ENCODE measurements around the gene OR6S1. TPM values are rescaled to one million over a fixed set of nuclear protein-coding genes. Genes with fewer than 3 reads are reported as not detected.

OR6S1 gene
- total and polyA plus RNA-seq, 10 of the 15 experiments (the other 5 are each of a cell fraction or from before 2014, with no cell fraction given) = 0.22 to 0.67 (median 0.43) TPM; not detected in 4

DNA sequence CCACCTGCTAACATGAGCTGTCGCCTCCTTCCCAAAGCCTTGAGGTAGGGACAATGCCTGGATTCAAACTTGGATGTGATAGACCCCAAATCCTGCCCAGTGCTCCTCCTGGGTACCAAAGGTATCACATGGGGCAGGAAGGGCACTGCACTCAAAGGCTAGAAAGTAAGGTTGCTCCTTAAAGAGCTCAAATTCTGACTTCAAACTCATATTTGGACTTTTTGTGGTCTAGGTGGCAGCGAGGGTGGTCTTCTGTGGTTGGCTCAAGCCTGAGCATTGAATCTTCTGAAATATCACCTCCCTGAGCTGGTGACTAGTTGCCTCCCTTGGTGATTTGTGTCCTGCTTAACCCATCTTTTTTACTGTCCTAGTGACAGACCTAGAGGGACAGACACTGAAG lies 34.6 kb upstream of the OR6S1 start:
- intact Hi-C loops (cut with micrococcal nuclease; ENCODE audit: unreplicated experiment) = no loop called here
- ATAC-seq (peak; percentile 20), FAIRE-seq (no peak), DNase-seq (ENCODE audit: low read depth, low spot score) (no peak)
- Histone ChIP-seq H3K4me3 (no peak overlapping the region), H3K4me2 (ENCODE audit: control insufficient read depth, insufficient read depth) (no peak overlapping the region), H3K27ac (ENCODE audit: control insufficient read depth, insufficient read depth) (no peak overlapping the region), H3K79me2 (ENCODE audit: control insufficient read depth, insufficient read depth, low read length) (no peaks in the 10 kb centered on the region), H3K4me1 (ENCODE audit: control insufficient read depth, insufficient read depth, low read length) (peaks cover 19% of the 10 kb centered on the region), H2AFZ (ENCODE audit: control insufficient read depth, low read depth, low read length) (no peak overlapping the region), H4K20me1 (ENCODE audit: control insufficient read depth, insufficient read depth) (no peaks in the 10 kb centered on the region), H3K36me3 (ENCODE audit: control insufficient read depth in 2 of 2, insufficient read depth in 2 of 2, low read length in 1 of 2) (no peaks in the 10 kb centered on the region), H3K27me3 (replicated peaks in 1 of 2; ENCODE audit: control insufficient read depth in 2 of 2, insufficient read depth in 2 of 2, low read length in 1 of 2) (no peaks in the 10 kb centered on the region), H3K9ac (ENCODE audit: control insufficient read depth, insufficient read depth, low read length) (no peak overlapping the region), H3K9me3 (replicated peaks; ENCODE audit: control insufficient read depth, insufficient read depth, low read length) (no peaks in the 10 kb centered on the region)
- ChIA-PET POLR2A (no interaction called here), CTCF (interaction anchor here (0.7 to 3.8 kb wide), 7 partner anchors 8 to 348 kb away, joined by 3 to 25 read pairs (median 4); no protein-coding TSS in a partner anchor), RAD21 (ENCODE audit: unreplicated experiment) (interaction anchor here (1.0 to 2.1 kb wide), 6 partner anchors 8 to 63 kb away, joined by 4 to 16 read pairs (median 5); partner anchors contain the start of gene RNASE4), SMC1A (ENCODE audit: uncharacterized antibody, unreplicated experiment) (interaction anchor here (0.6 to 3.8 kb wide), 5 partner anchors 8 to 62 kb away, joined by 3 to 31 read pairs (median 5); no protein-coding TSS in a partner anchor)
- in situ Hi-C loops (cut with MboI) = no loop called here
- BruUV-seq (replicated peaks) = no TSS peak
- 47% methylated on average over 2 of the region's 2 CpGs for WGBS (ENCODE audit: insufficient coverage, insufficient replicate concordance, low lambda C conversion rate, missing lambda C conversion rate)
- TF ChIP-seq CREB1 (IDR thresholded peaks at IDR 0.05; ENCODE audit: low read depth) = 0 out of 2 replicates have a peak, but pooled peaks have one; percentile 3
- TF ChIP-seq RUNX3 (IDR thresholded peaks at IDR 0.05; ENCODE audit: low read length) = peak; percentile 43; the same call in 1 of the 2 replicates
- no peak for TF ChIP-seq BRCA1 (IDR thresholded peaks at IDR 0.05; ENCODE audit: low read depth, low read length)

DNA sequence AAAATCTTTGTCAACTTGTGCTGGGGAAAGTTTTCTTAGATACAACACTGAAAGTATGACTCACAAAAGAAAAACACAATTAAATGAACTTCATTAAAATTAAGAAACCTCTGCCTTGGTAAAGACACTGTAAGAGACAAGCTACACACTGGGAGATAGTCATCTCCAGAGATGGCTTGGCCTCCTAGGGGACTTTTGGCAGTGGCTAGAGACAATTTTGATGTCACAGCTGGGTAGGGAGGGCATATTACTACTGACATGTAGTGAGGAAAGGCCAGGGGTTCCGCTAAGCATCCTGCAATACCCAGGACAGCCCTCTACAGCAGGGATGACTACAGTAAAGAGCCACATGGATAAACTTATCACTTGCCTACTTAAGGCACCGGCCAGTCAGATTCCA lies 34.2 kb upstream of the OR6S1 start:
- POLR2A ChIA-PET = no interaction called here
- no peak overlapping the region for H3K27ac ChIP-seq (ENCODE audit: control insufficient read depth, insufficient read depth)
- no peak for FAIRE-seq
- in situ Hi-C loops (cut with MboI) = no loop called here
- intact Hi-C loops (cut with micrococcal nuclease; ENCODE audit: unreplicated experiment) = no loop called here
- H3K9ac ChIP-seq (ENCODE audit: control insufficient read depth, insufficient read depth, low read length) = no peak overlapping the region
- BruUV-seq (replicated peaks) = no TSS peak
- H2AFZ ChIP-seq (ENCODE audit: control insufficient read depth, low read depth, low read length) = no peak overlapping the region
- H3K27me3 ChIP-seq (replicated peaks in 1 of 2; ENCODE audit: control insufficient read depth in 2 of 2, insufficient read depth in 2 of 2, low read length in 1 of 2) = no peaks in the 10 kb centered on the region
- RAD21 ChIA-PET (ENCODE audit: unreplicated experiment) = interaction anchor here (1.0 to 2.1 kb wide), 6 partner anchors 8 to 62 kb away, joined by 4 to 16 read pairs (median 5); partner anchors contain the start of gene RNASE4
- H3K4me3 ChIP-seq = no peak overlapping the region
- H3K9me3 ChIP-seq (replicated peaks; ENCODE audit: control insufficient read depth, insufficient read depth, low read length) = no peaks in the 10 kb centered on the region
- SMC1A ChIA-PET (ENCODE audit: uncharacterized antibody, unreplicated experiment) = interaction anchor here (0.6 to 3.8 kb wide), 5 partner anchors 8 to 62 kb away, joined by 3 to 31 read pairs (median 5); no protein-coding TSS in a partner anchor
- CTCF ChIA-PET = interaction anchor here (0.7 to 3.8 kb wide), 7 partner anchors 8 to 348 kb away, joined by 3 to 25 read pairs (median 4); no protein-coding TSS in a partner anchor
- no peak for DNase-seq (ENCODE audit: low read depth, low spot score)
- no peak overlapping the region for H3K4me2 ChIP-seq (ENCODE audit: control insufficient read depth, insufficient read depth)
- H3K79me2 ChIP-seq (ENCODE audit: control insufficient read depth, insufficient read depth, low read length) = no peaks in the 10 kb centered on the region
- H3K4me1 ChIP-seq (ENCODE audit: control insufficient read depth, insufficient read depth, low read length) = peaks cover 18% of the 10 kb centered on the region
- ATAC-seq = peak; percentile 82
- H3K36me3 ChIP-seq (ENCODE audit: control insufficient read depth in 2 of 2, insufficient read depth in 2 of 2, low read length in 1 of 2) = no peaks in the 10 kb centered on the region
- 63% methylated on average over 2 of the region's 2 CpGs for WGBS (ENCODE audit: insufficient coverage, insufficient replicate concordance, low lambda C conversion rate, missing lambda C conversion rate)
- no peaks in the 10 kb centered on the region for H4K20me1 ChIP-seq (ENCODE audit: control insufficient read depth, insufficient read depth)
- TF ChIP-seq SMAD1 (IDR thresholded peaks at IDR 0.05; ENCODE audit: low read depth, partially characterized antibody) (no peak), BCL11A (IDR thresholded peaks at IDR 0.05; ENCODE audit: low read depth, low read length) (0 out of 2 replicates have a peak, but pooled peaks have one; percentile 45), POU2F2 (IDR thresholded peaks at IDR 0.05; ENCODE audit: borderline replicate concordance, low read depth, low read length) (no peak), ETV6 (conservative IDR thresholded peaks at IDR 0.05 in 1 of 2, IDR thresholded peaks at IDR 0.05 in 1 of 2; ENCODE audit: borderline replicate concordance in 1 of 2, low read depth in 1 of 2) (no peak), HCFC1 (IDR thresholded peaks at IDR 0.05; ENCODE audit: low read length) (no peak), RUNX3 (IDR thresholded peaks at IDR 0.05; ENCODE audit: low read length) (peak; percentile 27; the same call in 1 of the 2 replicates), CREM (IDR thresholded peaks at IDR 0.05; ENCODE audit: low read depth) (0 out of 2 replicates have a peak, but pooled peaks have one; percentile 23), JUNB (IDR thresholded peaks at IDR 0.05) (peak; percentile 62)
- TF ChIP-seq, protein P1, sequence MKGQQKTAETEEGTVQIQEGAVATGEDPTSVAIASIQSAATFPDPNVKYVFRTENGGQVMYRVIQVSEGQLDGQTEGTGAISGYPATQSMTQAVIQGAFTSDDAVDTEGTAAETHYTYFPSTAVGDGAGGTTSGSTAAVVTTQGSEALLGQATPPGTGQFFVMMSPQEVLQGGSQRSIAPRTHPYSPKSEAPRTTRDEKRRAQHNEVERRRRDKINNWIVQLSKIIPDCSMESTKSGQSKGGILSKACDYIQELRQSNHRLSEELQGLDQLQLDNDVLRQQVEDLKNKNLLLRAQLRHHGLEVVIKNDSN (IDR thresholded peaks at IDR 0.05; ENCODE audit: borderline replicate concordance, extremely low read length, insufficient read depth, low read depth, low read length) = no peak
- TF ChIP-seq, protein P2, sequence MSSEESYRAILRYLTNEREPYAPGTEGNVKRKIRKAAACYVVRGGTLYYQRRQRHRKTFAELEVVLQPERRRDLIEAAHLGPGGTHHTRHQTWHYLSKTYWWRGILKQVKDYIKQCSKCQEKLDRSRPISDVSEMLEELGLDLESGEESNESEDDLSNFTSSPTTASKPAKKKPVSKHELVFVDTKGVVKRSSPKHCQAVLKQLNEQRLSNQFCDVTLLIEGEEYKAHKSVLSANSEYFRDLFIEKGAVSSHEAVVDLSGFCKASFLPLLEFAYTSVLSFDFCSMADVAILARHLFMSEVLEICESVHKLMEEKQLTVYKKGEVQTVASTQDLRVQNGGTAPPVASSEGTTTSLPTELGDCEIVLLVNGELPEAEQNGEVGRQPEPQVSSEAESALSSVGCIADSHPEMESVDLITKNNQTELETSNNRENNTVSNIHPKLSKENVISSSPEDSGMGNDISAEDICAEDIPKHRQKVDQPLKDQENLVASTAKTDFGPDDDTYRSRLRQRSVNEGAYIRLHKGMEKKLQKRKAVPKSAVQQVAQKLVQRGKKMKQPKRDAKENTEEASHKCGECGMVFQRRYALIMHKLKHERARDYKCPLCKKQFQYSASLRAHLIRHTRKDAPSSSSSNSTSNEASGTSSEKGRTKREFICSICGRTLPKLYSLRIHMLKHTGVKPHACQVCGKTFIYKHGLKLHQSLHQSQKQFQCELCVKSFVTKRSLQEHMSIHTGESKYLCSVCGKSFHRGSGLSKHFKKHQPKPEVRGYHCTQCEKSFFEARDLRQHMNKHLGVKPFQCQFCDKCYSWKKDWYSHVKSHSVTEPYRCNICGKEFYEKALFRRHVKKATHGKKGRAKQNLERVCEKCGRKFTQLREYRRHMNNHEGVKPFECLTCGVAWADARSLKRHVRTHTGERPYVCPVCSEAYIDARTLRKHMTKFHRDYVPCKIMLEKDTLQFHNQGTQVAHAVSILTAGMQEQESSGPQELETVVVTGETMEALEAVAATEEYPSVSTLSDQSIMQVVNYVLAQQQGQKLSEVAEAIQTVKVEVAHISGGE (CRISPR knock-in tag; IDR thresholded peaks at IDR 0.05) = no peak

Data from GM12878 (cell line).